HepG2 (cell line): ENCODE results near the gene TMEM39A. TPM values are rescaled to one million over a fixed set of nuclear protein-coding genes. Genes with fewer than 3 reads are reported as not detected.

Experiments
- ATAC-seq: fragments of 200-7000 bp; cut with Tn5 transposase; 3 replicates; pipeline ENCODE4 v1.9.1; 2020; ENCODE audit warnings: mild to moderate bottlenecking, moderate library complexity
- BruUV-seq: library from RNA; stranded (reverse); fragments of 400-500 nt; replicated peaks from 2 replicates; lab custom pipeline; 2021; lab: Mats Ljungman, UMichigan
- CTCF ChIA-PET: fragments of 300-600 bp; formaldehyde crosslinking; extraction: SDS; loops from one replicate; lab custom pipeline; 2021; ENCODE audit warnings: low total read pairs, inconsistent platforms, low intra/inter-chr PET ratio; lab: Yijun Ruan, JAX
- POLR2A ChIA-PET: fragments of 350-600 bp; sonication (Branson Sonifier 250); formaldehyde crosslinking; loops from one replicate; lab custom pipeline; 2020; ENCODE audit warnings: antibody characterized with exemption, inconsistent platforms; lab: Yijun Ruan, JAX
- DNase-seq: peaks from one replicate; pipeline ENCODE4 v3.0.0-alpha.2; 2015; ENCODE audit warnings: low spot score
- FAIRE-seq: peaks from 3 replicates; lab custom pipeline; 2011; peaks lifted over from hg19 to GRCh38; lab: Jason Lieb, UNC
- H2AFZ ChIP-seq: one replicate; pipeline ENCODE4 v1.6.1; 2011; ENCODE audit warnings: low read length, inconsistent platforms
- H3K27ac ChIP-seq: fragments of 300-600 bp; 3 replicates; pipeline ENCODE4 v1.8.0; 2011; ENCODE audit warnings: mixed run types, mild to moderate bottlenecking, mixed read lengths, low read length, inconsistent platforms; ENCODE audit not compliant: insufficient read depth; ENCODE audit errors: extremely low read length
- H3K27me3 ChIP-seq, 2 experiments: fragments of 200-600 bp in 1 of 2; 2 replicates in 1 of 2; 3 replicates in 1 of 2; pipeline versions ENCODE4 v1.6.0 to v1.8.0; 2011; ENCODE audit warnings: low read length in 2 of 2, mild to moderate bottlenecking in 2 of 2, moderate library complexity in 2 of 2, inconsistent platforms in 1 of 2; ENCODE audit not compliant: insufficient read depth in 2 of 2, control insufficient read depth in 1 of 2
- H3K36me3 ChIP-seq, 2 experiments: fragments of 200-600 bp in 1 of 2; replicated peaks in 1 of 2; 2 replicates in 1 of 2; 3 replicates in 1 of 2; pipeline versions ENCODE4 v1.5.1 to v1.8.0; 2011; ENCODE audit warnings: low read length in 2 of 2, inconsistent platforms in 1 of 2; ENCODE audit not compliant: insufficient read depth in 2 of 2, control insufficient read depth in 1 of 2
- H3K4me1 ChIP-seq: 2 replicates; pipeline ENCODE4 v1.5.1; 2012; ENCODE audit warnings: low read length, inconsistent platforms; ENCODE audit not compliant: insufficient read depth
- H3K4me2 ChIP-seq: 2 replicates; pipeline ENCODE4 v1.6.0; 2011; ENCODE audit warnings: low read depth, low read length, inconsistent platforms
- H3K4me3 ChIP-seq, 3 experiments: fragments of 200-600 bp in 1 of 3; sonication (generic), shearing (Covaris generic) in 1 of 3; replicated peaks in 1 of 3; 2 replicates each; pipeline ENCODE4 v1.5.1; 2011 to 2016; ENCODE audit warnings: low read length in 3 of 3, inconsistent platforms in 2 of 3, low read depth in 2 of 3, mild to moderate bottlenecking in 2 of 3, control low read depth in 1 of 3, mixed read lengths in 1 of 3; ENCODE audit not compliant: insufficient read depth in 1 of 3
- H3K79me2 ChIP-seq: one replicate; pipeline ENCODE4 v1.6.1; 2011; ENCODE audit warnings: low read length, inconsistent platforms; ENCODE audit not compliant: insufficient read depth
- H3K9ac ChIP-seq: 2 replicates; pipeline ENCODE4 v1.6.0; 2011; ENCODE audit warnings: mild to moderate bottlenecking, low read depth, low read length, inconsistent platforms; ENCODE audit not compliant: insufficient read depth
- H3K9me3 ChIP-seq: 2 replicates; pipeline ENCODE4 v1.5.1; 2012; ENCODE audit warnings: mild to moderate bottlenecking, low read length
- H4K20me1 ChIP-seq: 2 replicates; pipeline ENCODE4 v1.6.0; 2011; ENCODE audit warnings: inconsistent platforms, mild to moderate bottlenecking, low read length, moderate library complexity; ENCODE audit not compliant: insufficient read depth
- CHD2 ChIP-seq: IDR thresholded peaks from 2 replicates; pipeline ENCODE4 v1.6.1; 2011; ENCODE audit warnings: low read depth, low read length, improper control_type of control experiment
- CTCF ChIP-seq: sonication (generic); formaldehyde crosslinking; IDR thresholded peaks from 2 replicates; pipeline ENCODE4 v1.5.0; 2020; ENCODE audit warnings: mild to moderate bottlenecking, missing genetic modification reagents, moderate library complexity
- E2F5 ChIP-seq: sonication (generic); formaldehyde crosslinking; conservative IDR thresholded peaks from 2 replicates; pipeline ENCODE4 v1.4.0; 2020; ENCODE audit warnings: missing genetic modification reagents
- JUN ChIP-seq: sonication (generic); formaldehyde crosslinking; IDR thresholded peaks from 2 replicates; pipeline ENCODE4 v1.4.0; 2020; ENCODE audit warnings: mild to moderate bottlenecking, missing genetic modification reagents
- TFAP4 ChIP-seq: sonication (generic); IDR thresholded peaks from 2 replicates; pipeline ENCODE4 v1.6.1; 2016; ENCODE audit warnings: low read depth, borderline replicate concordance
- ZNF576 ChIP-seq: sonication (generic); formaldehyde crosslinking; IDR thresholded peaks from 2 replicates; pipeline ENCODE4 v1.4.0; 2020; ENCODE audit warnings: mild to moderate bottlenecking, missing genetic modification reagents
- ZNF800 ChIP-seq: sonication (generic); formaldehyde crosslinking; IDR thresholded peaks from 2 replicates; pipeline ENCODE4 v1.4.0; 2020; ENCODE audit warnings: missing genetic modification reagents
- WGBS: methylation state at CpG from one replicate; pipeline ENCODE4 v1.1.6; 2017; ENCODE audit warnings: low lambda C conversion rate; 5-methylcytosine and 5-hydroxymethylcytosine counted together
- in situ Hi-C: cut with HindIII; loops from 2 replicates; pipeline ENCODE4 v1.10.0; 2017; ENCODE audit warnings: low pct_unique_long_range_greater_than_20kb; ENCODE audit not compliant: extremely low pct_ligation_motif_present
- intact Hi-C: fragments of 100-400 bp; cut with micrococcal nuclease; formaldehyde crosslinking; loops from one replicate; pipeline ENCODE4 v1.10.0; 2022; ENCODE audit not compliant: unreplicated experiment
- polyA plus RNA-seq, 8 experiments: library from polyadenylated mRNA; depleted of rRNA in 3 of 8; stranded (reverse) in 7 of 8; unstranded in 1 of 8; fragments of >200 nt; fragmentation: Illumina TruSeq in 4 of 8; extraction: Trizol in 4 of 8; gene quantifications; 2 replicates each; pipeline versions ENCODE4 v1.2.1 to v1.2.3, GENCODE V29; 2011 to 2016; ENCODE audit warnings: low read depth in 4 of 8, missing spikeins in 1 of 8, mixed read lengths in 1 of 8; ENCODE audit not compliant: insufficient read depth in 1 of 8
- total RNA-seq, 5 experiments: library from RNA; depleted of rRNA; stranded (reverse); fragments of >200 nt; fragmentation: Illumina TruSeq; extraction: Trizol; gene quantifications; 2 replicates each; pipeline ENCODE4 v1.2.3, GENCODE V29; 2016; ENCODE audit warnings: low read depth in 1 of 5

TMEM39A gene
- total and polyA plus RNA-seq, 2 of the 13 experiments (the other 11 are each of a cell fraction or from before 2014, with no cell fraction given), result 55.8 to 64.9 TPM

- ChIA-PET CTCF (no interaction called here), POLR2A (no interaction called here)
- FAIRE-seq, result no peak
- whole genome bisulfite sequencing, result 74% methylated on average over 8 of the region's 8 CpGs
- no peak for ATAC-seq
- Histone ChIP-seq H3K9me3 (no peaks in the 10 kb centered on the region), H3K36me3 (no peaks in the 10 kb centered on the region), H3K9ac (no peak overlapping the region), H3K27me3 (no peaks in the 10 kb centered on the region), H3K4me3 (no peak overlapping the region), H3K79me2 (no peaks in the 10 kb centered on the region), H3K27ac (no peak overlapping the region), H2AFZ (no peak overlapping the region), H4K20me1 (no peaks in the 10 kb centered on the region), H3K4me2 (no peak overlapping the region), H3K4me1 (no peaks in the 10 kb centered on the region)
- intact Hi-C loops (no loop called here), in situ Hi-C loops (no loop called here)
- BruUV-seq, result no TSS peak
- 0 out of 2 replicates have a peak, but pooled peaks have one; percentile 11 for TF ChIP-seq CTCF (CRISPR knock-in tag)
- no peak for TF ChIP-seq CHD2
- DNase-seq, result no peak
These were observed 74.8 kb downstream of the TMEM39A start for GRCh38 chr3:119388577-119388976.

- no peak overlapping the region for H3K27ac ChIP-seq
- no peaks in the 10 kb centered on the region for H3K9me3 ChIP-seq
- DNase-seq (no peak), ATAC-seq (no peak), FAIRE-seq (no peak)
- no peak overlapping the region for H3K4me2 ChIP-seq
- 58% methylated on average over 5 of the region's 7 CpGs for WGBS
- no peaks in the 10 kb centered on the region for H3K36me3 ChIP-seq
- H3K9ac ChIP-seq, result no peak overlapping the region
- CTCF ChIA-PET, result no interaction called here
- in situ Hi-C loops, result no loop called here
- H3K4me3 ChIP-seq, result no peak overlapping the region
- BruUV-seq, result no TSS peak
- no peaks in the 10 kb centered on the region for H3K27me3 ChIP-seq
- H4K20me1 ChIP-seq, result no peaks in the 10 kb centered on the region
- no peak overlapping the region for H2AFZ ChIP-seq
- intact Hi-C loops, result no loop called here
- H3K4me1 ChIP-seq, result no peaks in the 10 kb centered on the region
- H3K79me2 ChIP-seq, result no peaks in the 10 kb centered on the region
- POLR2A ChIA-PET, result no interaction called here
- TF ChIP-seq ZNF576 (CRISPR knock-in tag) (no peak), JUN (CRISPR knock-in tag) (no peak), ZNF800 (CRISPR knock-in tag) (no peak), TFAP4 (no peak), E2F5 (CRISPR knock-in tag) (no peak)
These were observed 81.3 kb downstream of the TMEM39A start for GRCh38 chr3:119382134-119382533.
